Mucosa of stomach (tissue), 1 donor: ENCODE data around the gene CBS.
"Not testable (repeated sequence)": the region's sequence is repeated elsewhere in the genome, so short reads cannot be mapped to it uniquely, and the experiment has no call there.

Experiments used
- H3K27me3 ChIP-seq: one replicate; pipeline ENCODE4 v1.7.0; 2013; ENCODE audit warnings: mild to moderate bottlenecking, low read length; ENCODE audit not compliant: control insufficient read depth, insufficient read depth
- H3K36me3 ChIP-seq: one replicate; pipeline ENCODE4 v1.7.0; 2013; ENCODE audit warnings: low read length; ENCODE audit not compliant: control insufficient read depth, insufficient read depth
- H3K4me1 ChIP-seq: one replicate; pipeline ENCODE4 v1.7.0; 2013; ENCODE audit warnings: mild to moderate bottlenecking, low read length; ENCODE audit not compliant: control insufficient read depth, insufficient read depth
- H3K4me3 ChIP-seq: one replicate; pipeline ENCODE4 v1.7.0; 2013; ENCODE audit warnings: low read length
- H3K9ac ChIP-seq: one replicate; pipeline ENCODE4 v1.7.0; 2013; ENCODE audit warnings: mild to moderate bottlenecking, low read length, moderate library complexity
- H3K9me3 ChIP-seq: one replicate; pipeline ENCODE4 v1.7.0; 2013; ENCODE audit warnings: mild to moderate bottlenecking, low read length, moderate library complexity; ENCODE audit not compliant: control insufficient read depth
- donor health status: Pancreatic carcinoma.

Gene CBS

DNA sequence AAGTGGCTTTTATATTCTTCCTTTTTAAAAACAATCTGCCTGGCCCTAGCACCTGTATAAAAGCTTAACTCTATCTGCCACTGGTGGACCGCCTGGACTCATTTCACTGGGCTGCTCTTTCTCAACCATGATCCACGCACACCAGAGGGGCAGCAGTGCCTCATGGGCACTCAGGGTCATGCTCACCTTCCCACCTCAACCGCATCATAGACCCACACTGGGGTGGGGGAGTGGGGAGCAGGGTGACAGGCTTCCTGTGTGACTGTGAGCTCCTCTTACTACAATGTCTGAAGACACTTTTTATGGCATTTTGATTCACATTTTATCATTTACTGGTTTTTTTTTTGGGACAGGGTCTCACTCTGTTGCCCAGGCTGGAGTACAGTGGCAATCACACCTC lies 15.3 kb upstream of the CBS start:
- not testable (repeated sequence) for H3K4me1 ChIP-seq, H3K9me3 ChIP-seq, H3K9ac ChIP-seq, H3K27me3 ChIP-seq, H3K36me3 ChIP-seq, H3K4me3 ChIP-seq

DNA sequence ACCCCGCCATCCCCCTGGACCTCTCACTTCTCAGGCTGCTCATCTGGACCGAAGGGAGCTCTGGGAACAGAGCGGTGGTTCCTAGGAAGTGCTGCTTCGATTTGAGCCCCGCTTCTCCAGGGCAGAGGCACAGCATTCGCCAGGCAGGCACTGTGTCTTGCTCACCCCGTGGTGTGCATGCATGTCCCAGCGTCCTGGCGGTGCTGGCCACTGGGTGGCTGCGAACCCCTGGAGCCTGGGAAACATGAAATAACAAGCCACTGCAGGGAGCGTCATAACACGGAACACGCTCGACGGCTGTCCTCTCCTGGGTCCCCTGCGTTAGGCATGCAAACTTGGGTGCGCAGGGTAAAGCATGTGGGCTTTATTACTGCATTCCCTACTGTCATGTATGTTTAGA lies 13.8 kb upstream of the CBS start:
- H3K36me3 ChIP-seq, H3K9ac ChIP-seq, H3K4me1 ChIP-seq, H3K27me3 ChIP-seq, H3K4me3 ChIP-seq, H3K9me3 ChIP-seq: not testable (repeated sequence)

DNA sequence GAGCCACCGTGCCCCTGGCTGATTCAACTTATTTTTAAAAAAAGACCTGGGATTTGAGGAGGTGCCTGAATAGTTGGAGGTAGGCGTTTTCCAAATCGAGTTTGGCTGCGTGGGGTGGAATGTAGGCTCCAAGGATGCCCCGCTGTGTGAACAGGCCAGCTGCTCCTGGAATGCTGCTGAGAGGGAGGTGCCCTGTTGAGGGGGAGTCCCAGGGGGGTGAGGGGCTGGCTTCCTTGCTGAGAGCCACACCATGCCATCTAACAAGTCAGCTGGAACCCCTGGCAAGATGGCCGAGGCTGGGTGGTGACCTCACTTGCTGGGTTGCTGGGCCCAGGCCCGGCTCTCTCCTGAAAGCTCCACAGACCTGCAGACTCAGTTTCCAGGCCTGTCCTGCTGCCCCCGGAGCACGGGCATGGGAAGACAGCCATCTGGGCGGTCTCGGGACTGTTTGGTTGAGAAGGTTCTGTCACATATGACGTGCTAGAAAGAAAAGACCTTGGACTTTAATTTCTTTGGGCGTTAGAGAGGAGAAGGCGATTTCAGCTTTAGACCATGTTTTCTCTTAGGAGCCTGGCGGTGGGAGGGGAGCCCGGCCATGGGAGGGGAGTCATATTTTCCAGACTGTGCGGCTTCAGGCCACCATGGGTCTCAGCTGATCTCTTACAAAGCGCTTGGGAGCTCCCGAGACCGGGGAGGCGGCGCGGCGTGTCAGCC lies 7.1 kb upstream of the CBS start:
- not testable (repeated sequence) for H3K9me3 ChIP-seq, H3K36me3 ChIP-seq, H3K27me3 ChIP-seq, H3K4me1 ChIP-seq, H3K4me3 ChIP-seq, H3K9ac ChIP-seq

DNA sequence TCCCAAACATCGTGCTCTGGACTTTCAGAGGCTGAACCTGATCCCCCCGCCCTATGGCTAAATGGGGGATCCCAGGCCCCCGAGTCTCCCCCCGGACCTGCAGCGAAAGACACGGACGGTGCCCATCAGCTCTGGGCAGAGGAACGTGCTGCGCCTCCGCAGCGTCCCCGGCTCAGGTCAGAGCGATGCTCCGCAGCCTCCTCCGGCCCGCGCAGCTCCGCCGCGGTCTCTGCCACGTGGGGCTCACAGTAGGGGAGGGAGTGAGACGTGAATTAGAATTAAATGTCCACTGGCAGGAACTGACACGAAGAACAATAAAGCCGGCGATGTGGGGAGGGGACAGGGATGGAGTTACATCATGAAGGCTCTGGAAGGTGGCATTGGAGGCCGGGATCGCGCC lies 1.0 kb upstream of the CBS start:
- H3K36me3 ChIP-seq, H3K4me1 ChIP-seq, H3K9ac ChIP-seq, H3K27me3 ChIP-seq, H3K4me3 ChIP-seq, H3K9me3 ChIP-seq: not testable (repeated sequence)

DNA sequence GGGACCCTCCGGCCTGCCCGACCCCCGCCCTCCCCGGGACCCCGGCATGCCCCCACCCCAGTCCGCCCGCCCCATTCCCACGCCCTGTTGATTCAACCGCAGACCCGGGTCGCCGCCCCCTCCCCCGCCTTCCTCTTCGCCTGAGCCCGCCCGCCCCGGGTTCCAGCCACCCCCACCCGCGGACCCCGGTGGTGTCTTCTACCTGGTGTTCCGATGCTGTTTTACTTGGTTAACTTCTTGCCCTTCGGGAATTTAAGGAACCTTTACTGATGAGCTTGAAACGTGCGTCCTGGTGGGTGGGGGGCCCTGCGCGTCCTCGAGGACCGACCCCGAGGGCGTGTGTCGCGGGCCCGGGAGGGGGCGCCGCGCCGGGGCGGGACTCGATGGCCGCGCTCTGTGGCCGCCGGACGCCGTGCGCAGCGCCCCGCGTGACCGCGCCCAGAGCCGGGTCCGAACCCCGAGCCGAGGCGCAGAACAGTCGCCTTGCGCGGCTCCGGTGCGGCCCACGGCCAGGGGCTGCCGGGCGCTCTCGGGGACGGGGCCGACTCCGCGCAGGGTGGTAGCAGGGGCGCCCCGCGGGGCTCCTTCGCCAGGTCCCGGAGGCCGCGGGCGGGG lies 495 bp upstream of the CBS start:
- not testable (repeated sequence) for H3K36me3 ChIP-seq, H3K4me1 ChIP-seq

DNA sequence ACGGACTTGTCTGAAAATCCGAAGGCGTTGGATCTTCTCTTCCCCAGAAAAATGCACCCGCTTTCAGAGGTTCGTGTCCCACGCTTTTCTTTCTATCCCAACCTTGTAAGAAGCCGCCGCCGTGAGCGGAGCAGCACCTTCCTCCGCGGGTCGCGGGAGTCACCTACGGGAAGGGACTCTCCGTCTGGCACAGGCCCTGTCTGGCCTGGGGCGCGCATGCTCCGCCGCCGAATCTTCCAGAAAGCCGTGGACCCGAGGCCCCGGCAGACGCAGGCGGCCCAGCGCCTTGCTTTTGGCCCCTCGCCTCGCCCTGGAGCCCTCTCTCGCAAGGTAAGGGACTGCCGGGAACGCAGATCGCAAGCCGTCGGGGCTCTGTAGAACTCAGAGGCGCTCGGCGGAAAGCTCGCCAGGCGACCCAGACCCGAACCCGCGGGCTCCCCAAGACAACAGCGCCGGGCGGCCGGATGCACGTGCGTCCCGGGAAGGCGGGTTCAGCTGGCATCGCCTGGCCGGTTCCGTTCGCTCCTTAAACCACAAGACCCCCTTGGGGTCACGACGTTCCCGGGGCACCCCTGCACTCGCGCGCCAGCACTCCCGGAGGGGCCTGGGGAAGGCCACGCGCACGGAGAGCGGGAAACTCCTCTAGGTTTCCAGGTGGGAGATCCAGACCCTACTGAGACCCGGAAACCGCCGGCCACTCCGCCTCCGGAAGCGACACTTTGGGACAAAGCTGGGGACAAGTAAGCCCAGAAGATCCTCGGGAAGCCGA lies 1.1 kb downstream of the CBS start:
- H3K27me3 ChIP-seq, H3K4me1 ChIP-seq, H3K9ac ChIP-seq, H3K4me3 ChIP-seq, H3K36me3 ChIP-seq, H3K9me3 ChIP-seq: not testable (repeated sequence)

More for the DNA sequence above, 495 bp upstream of the CBS start:
- H3K27me3 ChIP-seq, H3K9me3 ChIP-seq, H3K9ac ChIP-seq, H3K4me3 ChIP-seq: not testable (repeated sequence)

DNA sequence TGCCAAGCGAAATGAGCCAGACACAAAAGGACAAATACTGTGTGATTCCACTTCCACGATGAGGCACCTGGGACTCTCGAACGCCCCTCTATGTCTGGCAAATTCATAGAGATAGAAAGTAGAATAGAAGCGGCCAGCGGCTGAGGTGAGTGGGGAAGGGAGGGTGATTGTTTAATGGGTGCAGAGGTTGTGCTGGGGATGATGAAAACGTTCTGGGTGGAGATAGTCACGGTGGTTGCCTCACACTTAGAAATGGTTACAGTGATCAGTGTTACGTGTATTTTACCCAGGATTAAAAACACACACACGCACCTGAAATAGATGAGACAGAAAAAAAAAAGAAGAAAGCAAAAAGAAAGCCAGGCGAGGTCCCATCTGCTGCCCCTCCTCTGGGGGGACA lies 2.9 kb downstream of the CBS start:
- H3K4me1 ChIP-seq, H3K9ac ChIP-seq, H3K4me3 ChIP-seq, H3K36me3 ChIP-seq, H3K9me3 ChIP-seq, H3K27me3 ChIP-seq: not testable (repeated sequence)

DNA sequence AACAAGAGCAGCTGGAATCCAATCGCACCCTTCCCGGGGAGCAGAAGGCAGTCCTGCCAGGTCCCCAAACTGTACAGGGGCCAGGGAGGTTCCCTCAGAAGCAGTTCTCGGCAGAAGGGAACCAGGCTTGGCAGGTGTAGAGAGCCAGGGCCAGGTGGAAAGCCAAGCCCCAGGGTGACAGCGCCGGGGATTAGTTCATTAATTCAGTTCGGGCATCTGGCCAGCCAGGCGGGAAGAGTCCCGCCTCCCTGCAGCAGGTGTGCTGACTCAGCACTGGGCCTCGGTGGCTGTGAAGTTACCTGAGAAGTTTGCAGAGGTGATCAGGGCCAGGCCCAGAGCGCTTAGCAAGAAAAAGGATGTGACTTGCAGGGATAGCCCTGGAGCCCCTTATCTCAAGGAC lies 6.0 kb downstream of the CBS start:
- H3K9ac ChIP-seq, H3K36me3 ChIP-seq, H3K27me3 ChIP-seq, H3K9me3 ChIP-seq, H3K4me3 ChIP-seq, H3K4me1 ChIP-seq: not testable (repeated sequence)

DNA sequence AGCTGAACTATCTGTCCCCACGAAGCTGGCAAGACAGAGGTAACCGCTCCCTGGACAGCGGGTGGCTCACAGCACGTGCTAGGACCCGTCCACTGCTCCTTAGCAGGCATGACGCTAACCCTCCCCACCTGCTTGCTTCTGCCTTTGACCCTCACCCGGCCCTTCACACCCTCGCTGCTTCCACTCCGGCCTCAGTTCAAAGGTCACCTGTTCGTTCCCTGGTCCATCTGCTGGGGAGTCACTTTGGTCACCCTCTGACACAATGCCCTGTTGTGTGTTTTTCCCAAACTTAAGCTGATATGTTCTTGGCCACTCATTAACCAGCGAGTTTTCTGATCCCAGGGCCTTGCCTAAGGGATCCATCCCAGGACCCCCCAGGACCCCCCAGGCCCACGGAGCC lies 7.6 kb downstream of the CBS start:
- not testable (repeated sequence) for H3K4me3 ChIP-seq, H3K9ac ChIP-seq, H3K36me3 ChIP-seq, H3K27me3 ChIP-seq, H3K9me3 ChIP-seq, H3K4me1 ChIP-seq

DNA sequence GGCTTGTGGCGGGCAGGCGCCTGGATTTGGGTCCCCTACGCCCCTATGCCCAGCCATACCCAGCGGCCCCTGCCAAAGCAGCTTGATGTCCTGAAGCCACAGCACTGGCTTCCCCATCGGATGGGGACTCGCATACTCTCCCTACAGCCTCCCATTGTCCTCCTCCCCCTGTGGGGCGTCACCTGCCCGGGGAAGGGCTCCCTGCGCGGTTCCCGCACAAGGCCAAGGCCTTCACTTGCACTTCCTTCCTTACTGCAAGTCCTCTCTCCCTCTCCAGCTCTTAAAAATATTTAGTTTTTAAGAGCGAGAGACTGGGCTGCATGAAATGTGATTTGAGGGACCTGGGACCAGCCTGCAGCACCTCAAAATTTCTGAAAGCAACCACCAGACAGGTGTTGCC lies 8.9 kb downstream of the CBS start:
- H3K9ac ChIP-seq, H3K4me1 ChIP-seq, H3K36me3 ChIP-seq, H3K9me3 ChIP-seq, H3K4me3 ChIP-seq, H3K27me3 ChIP-seq: not testable (repeated sequence)

DNA sequence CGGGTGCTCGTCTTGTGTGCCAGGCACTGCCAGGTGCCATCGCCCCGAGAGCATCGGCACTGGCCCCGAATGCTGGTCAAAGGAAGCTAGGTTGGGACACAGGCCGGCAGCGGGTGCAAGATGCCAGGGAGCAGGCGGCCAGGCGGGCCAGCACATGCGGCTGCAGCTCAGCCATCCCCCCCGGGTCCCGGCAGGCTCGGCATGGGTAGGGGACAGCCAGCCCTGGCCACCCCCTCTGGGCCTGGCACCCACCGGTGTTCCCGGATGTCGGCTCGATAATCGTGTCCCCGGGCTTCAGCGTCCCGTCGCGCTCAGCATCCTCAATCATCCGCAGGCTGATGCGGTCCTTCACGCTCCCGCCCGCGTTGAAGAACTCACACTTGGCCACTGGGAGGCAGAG lies 9.6 kb downstream of the CBS start:
- not testable (repeated sequence) for H3K27me3 ChIP-seq, H3K36me3 ChIP-seq, H3K9me3 ChIP-seq, H3K4me3 ChIP-seq, H3K4me1 ChIP-seq, H3K9ac ChIP-seq

DNA sequence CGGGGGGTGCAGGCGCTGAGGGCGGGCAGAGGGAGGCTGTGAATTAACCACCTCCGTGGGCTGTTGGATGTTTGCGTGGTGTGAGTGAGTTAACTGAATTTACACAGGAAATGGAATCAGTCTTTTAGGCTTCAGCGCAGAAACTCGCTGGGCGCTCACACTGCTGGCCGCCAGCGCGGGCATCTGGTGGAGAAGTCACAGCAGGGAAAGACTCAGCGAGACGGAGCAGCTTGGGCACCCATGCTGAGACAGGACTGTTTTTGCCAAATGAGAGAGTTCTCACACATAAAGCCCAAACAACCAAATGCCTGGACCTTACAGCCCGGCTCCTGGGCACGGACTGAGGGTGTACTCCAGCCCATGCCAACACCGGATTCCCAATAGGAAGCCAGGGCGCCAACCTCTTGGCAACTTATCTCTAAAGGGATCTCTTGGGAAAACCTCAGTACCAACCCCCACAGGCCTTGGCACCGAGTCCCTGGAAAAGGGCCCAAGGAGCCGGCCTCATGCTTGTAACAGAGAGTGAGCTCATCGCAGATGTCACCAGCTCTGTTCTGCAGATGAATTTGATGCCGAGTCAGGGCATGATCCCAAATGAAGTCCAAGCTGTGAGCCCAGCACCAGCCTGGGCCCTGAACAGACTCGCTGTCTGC lies 11.2 kb downstream of the CBS start:
- not testable (repeated sequence) for H3K9me3 ChIP-seq, H3K27me3 ChIP-seq, H3K36me3 ChIP-seq, H3K4me3 ChIP-seq, H3K9ac ChIP-seq, H3K4me1 ChIP-seq
